Measurements from ENCODE around the gene CCK.
"Not testable (repeated sequence)": the region's sequence is repeated elsewhere in the genome, so short reads cannot be mapped to it uniquely, and the experiment has no call there.

CCK gene

GRCh38 chr3:42288385-42288784 is 22.4 kb upstream of the CCK start:
- TF ChIP-seq ZNF565 (CRISPR knock-in tag; conservative IDR thresholded peaks at IDR 0.05; ENCODE audit: low read depth) (no peak), CSDC2 (CRISPR knock-in tag; IDR thresholded peaks at IDR 0.05) (no peak), SNAI2 (CRISPR knock-in tag; IDR thresholded peaks at IDR 0.05) (no peak), ZC3H10 (CRISPR knock-in tag; IDR thresholded peaks at IDR 0.05) (no peak)
- ATAC-seq = no peak

DNA sequence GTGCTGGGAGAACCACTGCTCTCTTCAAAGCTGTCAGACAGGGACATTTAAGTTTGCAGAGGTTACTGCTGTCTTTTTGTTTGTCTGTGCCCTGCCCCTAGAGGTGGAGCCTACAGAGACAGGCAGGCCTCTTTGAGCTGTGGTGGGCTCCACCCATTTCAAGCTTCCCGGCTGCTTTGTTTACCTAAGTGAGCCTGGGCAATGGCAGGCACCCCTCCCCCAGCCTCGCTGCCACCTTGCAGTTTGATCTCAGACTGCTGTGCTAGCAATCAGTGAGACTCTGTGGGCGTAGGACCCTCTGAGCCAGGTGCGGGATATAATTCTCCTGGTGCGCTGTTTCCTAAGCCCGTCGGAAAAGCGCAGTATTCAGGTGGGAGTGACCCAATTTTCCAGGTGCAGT is 21.4 kb upstream of the CCK start:
- ATAC-seq = not testable (repeated sequence)

DNA sequence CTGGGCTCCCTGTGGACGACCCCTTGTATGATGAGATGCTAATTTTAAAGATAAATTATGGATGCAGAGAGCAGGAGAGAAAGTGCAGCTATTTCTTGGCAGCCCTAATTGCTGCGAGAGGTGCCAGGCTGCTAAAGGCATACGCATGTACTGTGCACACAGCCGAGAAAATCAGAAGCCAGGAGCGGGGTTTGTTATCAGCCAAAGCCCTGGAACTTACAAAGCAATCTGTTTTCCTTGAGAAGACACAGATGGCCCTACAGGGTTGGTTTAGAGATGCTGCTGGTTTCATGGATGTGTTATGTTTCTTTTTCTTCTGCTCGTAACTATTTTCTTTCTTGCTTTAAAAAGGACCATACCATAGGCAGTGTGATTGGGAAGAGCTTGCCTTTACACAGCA is 11.7 kb upstream of the CCK start:
- TF ChIP-seq RARB (CRISPR knock-in tag; IDR thresholded peaks at IDR 0.05) (no peak), TCF4 (CRISPR knock-in tag; IDR thresholded peaks at IDR 0.05; ENCODE audit: borderline replicate concordance) (peak; percentile 53; the same call in 1 of the 2 replicates)
- ATAC-seq = no peak; the same call in 2 of the 3 replicates

DNA sequence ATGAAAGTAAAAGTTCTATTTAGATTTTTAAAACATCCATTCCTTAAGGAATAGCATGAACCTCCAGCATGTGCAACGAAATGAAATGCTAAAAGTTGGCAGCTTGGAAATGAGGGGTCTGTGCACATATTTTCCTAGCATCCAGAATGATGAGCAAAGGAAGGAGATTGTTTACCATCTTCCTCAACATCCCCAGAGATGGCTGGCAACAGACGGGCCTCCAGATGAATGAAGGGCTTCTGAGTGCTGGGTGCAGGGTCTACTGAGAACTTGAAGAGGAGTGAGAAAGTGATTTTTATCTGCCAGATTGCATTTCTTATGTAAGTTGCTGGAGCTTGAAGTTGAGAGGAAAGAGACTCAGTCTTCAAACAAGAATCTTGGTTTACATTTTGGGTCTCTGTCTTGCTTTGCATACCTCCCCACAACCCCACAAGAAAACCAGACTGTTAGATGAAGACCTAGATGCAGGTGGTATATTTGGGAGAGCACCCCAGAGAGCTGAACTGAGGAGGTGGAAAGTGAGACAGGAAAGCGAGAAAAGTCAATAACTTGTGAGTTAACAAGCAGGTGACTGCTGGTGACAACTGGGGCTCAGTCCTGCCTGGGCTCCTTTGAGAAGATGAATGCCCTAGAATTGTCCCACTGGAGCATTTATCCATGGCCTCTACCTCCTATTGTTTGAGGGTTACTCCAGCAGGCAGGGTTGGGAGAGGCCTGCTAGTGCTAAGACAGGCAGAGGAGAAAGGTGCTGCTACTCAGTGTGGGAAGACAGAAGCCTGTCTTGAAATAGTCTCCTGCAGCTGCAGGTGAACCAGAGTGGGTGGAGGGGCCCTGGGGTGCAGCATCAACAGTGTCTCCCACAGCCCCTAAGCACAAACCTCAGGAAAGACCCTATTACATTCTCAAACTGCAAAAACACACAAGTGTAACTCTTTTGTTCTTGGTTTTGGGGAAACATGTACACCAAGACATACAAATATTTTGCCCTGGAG is 10.5 kb upstream of the CCK start:
- ATAC-seq = no peak
- no peak for TF ChIP-seq BACH2 (CRISPR knock-in tag; IDR thresholded peaks at IDR 0.05; ENCODE audit: borderline replicate concordance)
- no peak for TF ChIP-seq ZFP3 (CRISPR knock-in tag; IDR thresholded peaks at IDR 0.05)
- TF ChIP-seq PPARA (CRISPR knock-in tag; IDR thresholded peaks at IDR 0.05; ENCODE audit: borderline replicate concordance) = no peak
- no peak for TF ChIP-seq GLIS3 (CRISPR knock-in tag; IDR thresholded peaks at IDR 0.05)
- TF ChIP-seq TOX (CRISPR knock-in tag; IDR thresholded peaks at IDR 0.05; ENCODE audit: borderline replicate concordance) = no peak
- no peak for TF ChIP-seq CSDC2 (CRISPR knock-in tag; IDR thresholded peaks at IDR 0.05)
- TF ChIP-seq ZFP30 (CRISPR knock-in tag; IDR thresholded peaks at IDR 0.05) = no peak
- TF ChIP-seq ZNF8 (CRISPR knock-in tag; IDR thresholded peaks at IDR 0.05) = no peak
- no peak for TF ChIP-seq POU6F1 (CRISPR knock-in tag; IDR thresholded peaks at IDR 0.05; ENCODE audit: borderline replicate concordance, low read depth)
- TF ChIP-seq CSRNP3 (CRISPR knock-in tag; IDR thresholded peaks at IDR 0.05) = no peak
- TF ChIP-seq CREB5 (CRISPR knock-in tag; IDR thresholded peaks at IDR 0.05; ENCODE audit: low read depth) = no peak
- no peak for TF ChIP-seq ESRRG (CRISPR knock-in tag; IDR thresholded peaks at IDR 0.05)
- TF ChIP-seq PATZ1 (CRISPR knock-in tag; IDR thresholded peaks at IDR 0.05; ENCODE audit: borderline replicate concordance) = no peak
- TF ChIP-seq ZNF565 (CRISPR knock-in tag; conservative IDR thresholded peaks at IDR 0.05; ENCODE audit: low read depth) = no peak

GRCh38 chr3:42275217-42275616 is 9.2 kb upstream of the CCK start:
- no peak for ATAC-seq
- TF ChIP-seq CSDC2 (CRISPR knock-in tag; IDR thresholded peaks at IDR 0.05) (no peak), PATZ1 (CRISPR knock-in tag; IDR thresholded peaks at IDR 0.05; ENCODE audit: borderline replicate concordance) (no peak), ZC3H10 (CRISPR knock-in tag; IDR thresholded peaks at IDR 0.05) (no peak)
